C1 segment of cervical spinal cord (tissue), 14 donors: ENCODE data around the gene TEX51.

ENCODE experiments used
- DNase-seq, 14 donors: peaks; one replicate each; lab custom pipeline; 2025; lab: John Stamatoyannopoulos, UW

The TEX51 gene

DNA sequence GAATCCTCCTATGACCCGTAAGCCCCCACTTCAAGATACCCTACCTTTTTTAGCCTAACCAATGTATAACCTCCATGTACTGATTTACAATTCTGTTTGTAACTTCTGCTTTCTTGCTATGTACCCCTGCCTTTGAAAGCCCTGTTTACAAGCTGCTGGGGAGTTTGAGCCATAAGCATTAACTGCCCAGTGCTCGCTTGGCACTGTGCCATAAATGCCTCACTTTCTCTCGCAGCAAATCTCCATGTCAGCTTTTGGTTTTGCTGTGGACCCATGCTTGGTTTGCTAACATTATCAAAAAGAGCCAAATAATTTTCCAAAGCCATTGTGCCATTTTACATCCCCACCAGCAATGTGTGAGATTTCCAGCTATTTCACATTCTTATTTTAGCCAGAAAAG, 51.8 kb downstream of the TEX51 start:
- no peak for DNase-seq
